ENCODE data around the gene CBL.

CBL gene

DNA sequence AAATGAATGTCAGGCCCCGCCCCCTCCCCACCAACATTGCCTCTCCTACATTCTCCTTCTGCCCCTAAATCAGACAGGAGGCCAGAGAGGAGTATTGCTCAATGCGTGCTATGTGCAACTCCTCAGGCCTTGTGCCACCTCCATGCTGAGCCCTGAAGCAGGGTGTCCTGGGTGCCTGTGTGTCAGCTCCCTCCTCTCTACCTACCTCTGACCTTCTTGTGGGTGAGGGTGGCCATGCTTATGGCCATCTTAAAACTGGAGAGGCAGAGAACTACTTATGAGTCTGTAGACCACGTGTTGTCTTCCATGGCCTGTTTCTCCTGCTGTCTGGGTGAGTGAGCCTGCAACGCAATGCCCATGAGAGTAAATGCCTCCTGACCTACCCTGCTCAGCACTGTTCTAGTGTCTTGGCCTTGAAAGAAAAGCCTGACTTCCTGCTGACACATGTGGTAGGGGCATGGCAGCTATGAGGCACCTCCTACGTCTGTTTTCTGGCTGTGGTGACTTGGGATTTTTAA is 100.3 kb downstream of the CBL start:
- no peaks in the 10 kb centered on the region for H3K4me1 ChIP-seq (ENCODE audit: insufficient read depth, poor library complexity, severe bottlenecking)
- H3K27ac ChIP-seq (ENCODE audit: poor library complexity, severe bottlenecking), result no peak overlapping the region
- no peak overlapping the region for H3K4me3 ChIP-seq (ENCODE audit: severe bottlenecking)
- H3K36me3 ChIP-seq (ENCODE audit: low read depth), result peaks cover 28% of the 10 kb centered on the region
- TF ChIP-seq, protein P1, sequence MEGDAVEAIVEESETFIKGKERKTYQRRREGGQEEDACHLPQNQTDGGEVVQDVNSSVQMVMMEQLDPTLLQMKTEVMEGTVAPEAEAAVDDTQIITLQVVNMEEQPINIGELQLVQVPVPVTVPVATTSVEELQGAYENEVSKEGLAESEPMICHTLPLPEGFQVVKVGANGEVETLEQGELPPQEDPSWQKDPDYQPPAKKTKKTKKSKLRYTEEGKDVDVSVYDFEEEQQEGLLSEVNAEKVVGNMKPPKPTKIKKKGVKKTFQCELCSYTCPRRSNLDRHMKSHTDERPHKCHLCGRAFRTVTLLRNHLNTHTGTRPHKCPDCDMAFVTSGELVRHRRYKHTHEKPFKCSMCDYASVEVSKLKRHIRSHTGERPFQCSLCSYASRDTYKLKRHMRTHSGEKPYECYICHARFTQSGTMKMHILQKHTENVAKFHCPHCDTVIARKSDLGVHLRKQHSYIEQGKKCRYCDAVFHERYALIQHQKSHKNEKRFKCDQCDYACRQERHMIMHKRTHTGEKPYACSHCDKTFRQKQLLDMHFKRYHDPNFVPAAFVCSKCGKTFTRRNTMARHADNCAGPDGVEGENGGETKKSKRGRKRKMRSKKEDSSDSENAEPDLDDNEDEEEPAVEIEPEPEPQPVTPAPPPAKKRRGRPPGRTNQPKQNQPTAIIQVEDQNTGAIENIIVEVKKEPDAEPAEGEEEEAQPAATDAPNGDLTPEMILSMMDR (IDR thresholded peaks at IDR 0.05; ENCODE audit: poor library complexity, severe bottlenecking), result no peak
- no peaks in the 10 kb centered on the region for H3K9me3 ChIP-seq (ENCODE audit: severe bottlenecking)
- H3K27me3 ChIP-seq (ENCODE audit: insufficient read depth, poor library complexity, severe bottlenecking), result no peaks in the 10 kb centered on the region
- ATAC-seq (ENCODE audit: low read depth), result 0 out of 3 replicates have a peak, but pooled peaks have one; percentile 9
- DNase-seq (ENCODE audit: low spot score), result no peak

DNA sequence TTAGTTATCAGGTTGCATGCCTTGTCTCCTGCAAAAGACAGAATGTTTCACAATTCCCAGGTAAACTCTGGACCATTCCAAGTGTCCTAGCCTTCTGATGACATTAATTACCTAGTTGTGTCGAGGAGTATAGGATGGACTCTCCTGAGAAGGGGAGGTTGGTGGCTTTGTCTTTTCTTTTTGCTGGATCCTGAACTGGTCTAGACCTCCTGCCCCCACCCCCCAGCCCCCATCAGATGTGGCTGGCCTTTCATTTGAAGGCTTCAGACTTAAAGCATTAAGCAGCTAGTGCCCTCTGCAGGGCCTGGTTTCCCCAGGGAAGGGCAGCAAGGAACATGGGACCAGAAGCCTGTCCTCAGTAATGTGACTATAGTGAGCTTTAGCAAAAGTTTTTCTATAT is 101.1 kb downstream of the CBL start:
- DNase-seq (ENCODE audit: low spot score) (no peak), ATAC-seq (ENCODE audit: low read depth) (no peak)
- no peaks in the 10 kb centered on the region for H3K27me3 ChIP-seq (ENCODE audit: insufficient read depth, poor library complexity, severe bottlenecking)
- TF ChIP-seq, protein P1 (IDR thresholded peaks at IDR 0.05; ENCODE audit: poor library complexity, severe bottlenecking), result peak; percentile 20
- peaks cover 20% of the 10 kb centered on the region for H3K36me3 ChIP-seq (ENCODE audit: low read depth)
- no peak overlapping the region for H3K4me3 ChIP-seq (ENCODE audit: severe bottlenecking)
- no peaks in the 10 kb centered on the region for H3K9me3 ChIP-seq (ENCODE audit: severe bottlenecking)
- no peak overlapping the region for H3K27ac ChIP-seq (ENCODE audit: poor library complexity, severe bottlenecking)
- no peaks in the 10 kb centered on the region for H3K4me1 ChIP-seq (ENCODE audit: insufficient read depth, poor library complexity, severe bottlenecking)

DNA sequence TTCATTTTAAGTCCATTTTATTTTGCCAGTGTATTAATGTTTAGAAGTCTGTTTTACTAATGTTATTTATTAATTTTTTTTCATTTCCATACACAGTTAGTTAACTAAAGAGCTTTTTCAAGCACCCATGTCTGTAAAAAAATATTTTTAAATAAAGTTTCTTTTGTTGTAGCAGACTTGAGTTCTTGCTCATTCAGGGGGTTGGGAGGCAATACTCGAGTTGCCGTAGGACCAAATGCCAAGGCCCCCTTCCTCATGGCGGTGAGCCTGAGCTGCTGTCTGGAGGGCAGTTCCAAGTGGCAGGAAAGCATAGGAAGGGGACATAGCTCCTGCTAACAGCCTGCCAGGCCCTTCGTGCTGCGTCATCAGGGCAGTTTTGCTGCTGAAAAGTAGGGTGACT is 101.8 kb downstream of the CBL start:
- Histone ChIP-seq H3K36me3 (ENCODE audit: low read depth) (peaks cover 14% of the 10 kb centered on the region), H3K4me1 (ENCODE audit: insufficient read depth, poor library complexity, severe bottlenecking) (no peaks in the 10 kb centered on the region), H3K27me3 (ENCODE audit: insufficient read depth, poor library complexity, severe bottlenecking) (no peaks in the 10 kb centered on the region), H3K4me3 (ENCODE audit: severe bottlenecking) (no peak overlapping the region), H3K9me3 (ENCODE audit: severe bottlenecking) (no peaks in the 10 kb centered on the region), H3K27ac (ENCODE audit: poor library complexity, severe bottlenecking) (no peak overlapping the region)
- DNase-seq (ENCODE audit: low spot score) (no peak), ATAC-seq (ENCODE audit: low read depth) (no peak)
- TF ChIP-seq, protein P1 (IDR thresholded peaks at IDR 0.05; ENCODE audit: poor library complexity, severe bottlenecking), result no peak

DNA sequence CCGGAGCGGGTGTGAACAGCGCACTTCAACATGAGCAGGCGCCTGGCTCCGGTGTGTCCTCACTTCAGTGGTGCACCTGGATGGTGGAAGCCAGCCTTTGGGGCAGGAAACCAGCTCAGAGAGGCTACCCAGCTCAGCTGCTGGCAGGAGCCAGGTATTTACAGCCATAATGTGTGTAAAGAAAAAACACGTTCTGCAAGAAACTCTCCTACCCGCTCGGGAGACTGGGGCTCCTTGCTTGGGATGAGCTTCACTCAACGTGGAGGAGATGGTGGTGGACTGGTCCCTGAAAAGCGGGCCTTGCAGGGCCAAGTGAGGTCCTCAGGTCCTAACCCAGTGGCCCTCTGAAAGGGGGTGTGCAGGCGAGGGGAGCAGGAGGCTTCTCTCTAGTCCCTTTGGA is 103.3 kb downstream of the CBL start:
- Histone ChIP-seq H3K4me3 (ENCODE audit: severe bottlenecking) (no peak overlapping the region), H3K36me3 (ENCODE audit: low read depth) (peaks cover 9% of the 10 kb centered on the region), H3K4me1 (ENCODE audit: insufficient read depth, poor library complexity, severe bottlenecking) (no peaks in the 10 kb centered on the region), H3K27ac (ENCODE audit: poor library complexity, severe bottlenecking) (no peak overlapping the region), H3K9me3 (ENCODE audit: severe bottlenecking) (no peaks in the 10 kb centered on the region), H3K27me3 (ENCODE audit: insufficient read depth, poor library complexity, severe bottlenecking) (no peaks in the 10 kb centered on the region)
- ATAC-seq (ENCODE audit: low read depth), result no peak
- TF ChIP-seq, protein P1 (IDR thresholded peaks at IDR 0.05; ENCODE audit: poor library complexity, severe bottlenecking), result no peak
- no peak for DNase-seq (ENCODE audit: low spot score)

DNA sequence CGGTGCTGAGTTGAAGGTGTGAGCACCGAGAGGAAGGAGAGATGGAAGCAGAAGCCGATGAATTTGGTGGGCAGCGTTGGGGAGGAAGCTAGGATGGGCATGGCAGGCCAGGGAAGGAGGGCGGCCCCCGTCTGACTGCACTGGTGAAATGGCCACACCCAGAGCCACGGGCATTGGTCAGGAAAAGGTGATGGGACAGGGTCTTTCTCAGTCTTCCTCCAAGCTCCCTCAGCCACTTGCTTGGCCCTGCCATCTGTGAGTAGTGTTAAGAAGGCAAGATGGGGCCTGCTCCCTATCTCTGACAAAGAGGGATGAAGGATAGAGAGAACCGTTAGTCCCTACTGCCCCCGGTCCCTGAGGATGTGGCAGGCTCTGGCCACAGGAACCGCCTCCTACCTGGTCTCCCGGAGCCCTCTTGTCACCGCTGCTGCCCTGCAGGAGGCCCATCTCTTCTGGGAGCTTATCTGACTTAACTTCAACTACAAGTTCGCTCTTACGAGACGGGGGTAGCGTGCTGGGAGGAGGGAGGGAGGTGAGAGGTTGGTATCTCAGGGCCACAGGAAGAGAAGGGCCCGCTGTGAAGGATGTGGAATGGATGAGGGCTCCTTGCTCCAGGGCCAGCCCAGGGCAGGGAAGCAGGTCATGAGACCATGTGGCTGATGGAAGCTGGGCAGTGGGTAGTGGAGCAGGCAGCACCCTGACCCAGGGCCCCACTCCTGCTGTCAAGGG is 104.0 kb downstream of the CBL start:
- Histone ChIP-seq H3K4me1 (ENCODE audit: insufficient read depth, poor library complexity, severe bottlenecking) (no peaks in the 10 kb centered on the region), H3K27me3 (ENCODE audit: insufficient read depth, poor library complexity, severe bottlenecking) (no peaks in the 10 kb centered on the region), H3K36me3 (ENCODE audit: low read depth) (peaks cover 9% of the 10 kb centered on the region; the same call in 1 of the 2 replicates), H3K9me3 (ENCODE audit: severe bottlenecking) (no peaks in the 10 kb centered on the region), H3K27ac (ENCODE audit: poor library complexity, severe bottlenecking) (no peak overlapping the region), H3K4me3 (ENCODE audit: severe bottlenecking) (no peak overlapping the region)
- ATAC-seq (ENCODE audit: low read depth) (no peak), DNase-seq (ENCODE audit: low spot score) (no peak)
- TF ChIP-seq, protein P1 (IDR thresholded peaks at IDR 0.05; ENCODE audit: poor library complexity, severe bottlenecking), result no peak
